IMR-90 (cell line): Measurements from ENCODE around the gene HTT-AS. TPM values are rescaled to one million over a fixed set of nuclear protein-coding genes. Genes with fewer than 3 reads are reported as not detected.
"Not testable (repeated sequence)": the region's sequence is repeated elsewhere in the genome, so short reads cannot be mapped to it uniquely, and the experiment has no call there.

Source experiments
- ATAC-seq: fragments of 200-7000 bp; cut with Tn5 transposase; 2 replicates; pipeline ENCODE4 v1.9.1; 2020; ENCODE audit warnings: low read depth, mild to moderate bottlenecking, moderate library complexity
- BruUV-seq: library from RNA; stranded (reverse); fragments of 400-500 nt; replicated peaks from 2 replicates; lab custom pipeline; 2021; lab: Mats Ljungman, UMichigan
- CTCF ChIA-PET: fragments of 300-600 bp; formaldehyde crosslinking; extraction: SDS; loops from one replicate; lab custom pipeline; 2021; ENCODE audit warnings: antibody characterized with exemption; lab: Yijun Ruan, JAX
- POLR2A ChIA-PET: fragments of 300-600 bp; sonication (Branson Sonifier 250); formaldehyde crosslinking; loops from one replicate; lab custom pipeline; 2022; ENCODE audit warnings: antibody characterized with exemption; ENCODE audit not compliant: unreplicated experiment; lab: Charles Lee
- DNase-seq: peaks from one replicate; pipeline ENCODE4 v3.0.0; 2013
- H2AFZ ChIP-seq: replicated peaks from 2 replicates; pipeline ENCODE3; 2013; ENCODE audit warnings: low read length, mild to moderate bottlenecking; ENCODE audit not compliant: poor library complexity
- H2AK5ac ChIP-seq: 2 replicates; pipeline ENCODE4 v1.6.1; 2013; ENCODE audit warnings: low read depth, low read length, inconsistent platforms
- H2AK9ac ChIP-seq: replicated peaks from 2 replicates; pipeline ENCODE3; 2013; ENCODE audit warnings: mild to moderate bottlenecking, low read depth, low read length, moderate library complexity; ENCODE audit not compliant: poor library complexity
- H2BK120ac ChIP-seq: 2 replicates; pipeline ENCODE4 v1.6.1; 2013; ENCODE audit warnings: low read depth, low read length, inconsistent platforms
- H2BK15ac ChIP-seq: 3 replicates; pipeline ENCODE4 v1.6.1; 2013; ENCODE audit warnings: low read depth, low read length, inconsistent platforms
- H2BK20ac ChIP-seq: 2 replicates; pipeline ENCODE4 v1.6.1; 2013; ENCODE audit warnings: low read depth, mild to moderate bottlenecking, inconsistent platforms, low read length, moderate library complexity
- H2BK5ac ChIP-seq: 2 replicates; pipeline ENCODE4 v1.6.1; 2013; ENCODE audit warnings: mild to moderate bottlenecking, low read depth, low read length, inconsistent platforms; ENCODE audit not compliant: poor library complexity, severe bottlenecking
- H3K14ac ChIP-seq: replicated peaks from 2 replicates; pipeline ENCODE4 v1.6.1; 2013; ENCODE audit warnings: low read depth, low read length, inconsistent platforms
- H3K18ac ChIP-seq: 2 replicates; pipeline ENCODE4 v1.6.1; 2013; ENCODE audit warnings: low read depth, low read length, control low read depth
- H3K23ac ChIP-seq: 2 replicates; pipeline ENCODE4 v1.6.1; 2013; ENCODE audit warnings: low read depth, low read length, inconsistent platforms
- H3K27ac ChIP-seq: 2 replicates; pipeline ENCODE4 v1.5.1; 2013; ENCODE audit warnings: mild to moderate bottlenecking, control low read depth, low read length; ENCODE audit not compliant: insufficient read depth
- H3K27me3 ChIP-seq: 2 replicates; pipeline ENCODE4 v1.6.1; 2013; ENCODE audit warnings: low read length; ENCODE audit not compliant: control insufficient read depth, insufficient read depth
- H3K36me3 ChIP-seq: 2 replicates; pipeline ENCODE4 v1.6.1; 2013; ENCODE audit warnings: low read length, mixed read lengths; ENCODE audit not compliant: control insufficient read depth, insufficient read depth
- H3K4ac ChIP-seq: 2 replicates; pipeline ENCODE4 v1.6.1; 2013; ENCODE audit warnings: low read depth, low read length, inconsistent platforms
- H3K4me1 ChIP-seq: 2 replicates; pipeline ENCODE4 v1.6.1; 2013; ENCODE audit warnings: low read length, mixed read lengths; ENCODE audit not compliant: control insufficient read depth, insufficient read depth
- H3K4me2 ChIP-seq: 2 replicates; pipeline ENCODE4 v1.6.1; 2013; ENCODE audit warnings: low read depth, mild to moderate bottlenecking, control low read depth, low read length, moderate library complexity
- H3K4me3 ChIP-seq: 2 replicates; pipeline ENCODE4 v1.5.1; 2013; ENCODE audit warnings: low read depth, mild to moderate bottlenecking, control low read depth, low read length, moderate library complexity; ENCODE audit not compliant: insufficient read depth
- H3K56ac ChIP-seq: 2 replicates; pipeline ENCODE4 v1.6.1; 2013; ENCODE audit warnings: low read length, inconsistent platforms; ENCODE audit not compliant: insufficient read depth; ENCODE audit errors: extremely low read depth
- H3K79me1 ChIP-seq, 2 experiments: 2 replicates each; pipeline ENCODE4 v1.6.1; 2013; ENCODE audit warnings: low read length in 2 of 2, inconsistent platforms in 1 of 2, low read depth in 1 of 2
- H3K9ac ChIP-seq: 2 replicates; pipeline ENCODE4 v1.6.1; 2013; ENCODE audit warnings: low read depth, low read length, control low read depth
- H3K9me1 ChIP-seq: 2 replicates; pipeline ENCODE4 v1.6.1; 2013; ENCODE audit warnings: low read length, inconsistent platforms; ENCODE audit not compliant: insufficient read depth
- H3K9me3 ChIP-seq: 2 replicates; pipeline ENCODE4 v1.6.1; 2013; ENCODE audit warnings: low read length; ENCODE audit not compliant: control insufficient read depth, insufficient read depth
- H4K20me1 ChIP-seq: 2 replicates; pipeline ENCODE4 v1.6.1; 2013; ENCODE audit warnings: low read length, inconsistent platforms; ENCODE audit not compliant: insufficient read depth
- H4K5ac ChIP-seq: 2 replicates; pipeline ENCODE4 v1.6.1; 2013; ENCODE audit warnings: mild to moderate bottlenecking, low read depth, low read length, control low read depth
- H4K8ac ChIP-seq, 2 experiments: 2 replicates each; pipeline ENCODE4 v1.6.1; 2013; ENCODE audit warnings: low read depth in 2 of 2, low read length in 2 of 2, control low read depth in 1 of 2, inconsistent platforms in 1 of 2
- H4K91ac ChIP-seq: 2 replicates; pipeline ENCODE4 v1.6.1; 2013; ENCODE audit warnings: low read depth, low read length, inconsistent platforms; ENCODE audit not compliant: insufficient read depth
- WGBS, 2 experiments: methylation state at CpG; one replicate each; pipeline versions ENCODE4 v1.1.5 to v1.1.7; 2013; ENCODE audit warnings: missing lambda C conversion rate in 2 of 2; ENCODE audit not compliant: insufficient read length in 1 of 2; ENCODE audit errors: extremely low coverage in 2 of 2; 5-methylcytosine and 5-hydroxymethylcytosine counted together
- dilution Hi-C: fragments of 300-500 bp; cut with HindIII; formaldehyde crosslinking; loops from one replicate; pipeline ENCODE4 v1.14.3; 2018; ENCODE audit warnings: low sequenced_read_pairs; ENCODE audit not compliant: unreplicated experiment
- in situ Hi-C: fragments of 300-500 bp; cut with MboI; formaldehyde crosslinking; loops from 3 replicates; pipeline ENCODE4 v1.14.3; 2019; ENCODE audit warnings: low sequenced_read_pairs, inconsistent platforms, mixed read lengths
- intact Hi-C: fragments of 100-400 bp; cut with micrococcal nuclease; formaldehyde crosslinking; loops from 2 replicates; pipeline ENCODE4 v1.10.0; 2022
- polyA plus RNA-seq, 3 experiments: library from polyadenylated mRNA; depleted of rRNA; stranded (reverse); fragments of >200 nt; gene quantifications; 2 replicates each; pipeline ENCODE4 v1.2.3, GENCODE V29; 2012; ENCODE audit warnings: low replicate concordance in 1 of 3
- total RNA-seq: library from RNA; depleted of rRNA; stranded (reverse); fragments of >200 nt; gene quantifications from 2 replicates; pipeline ENCODE4 v1.2.3, GENCODE V29; 2012

Gene HTT-AS
- total and polyA plus RNA-seq, 2 of the 4 experiments (the other 2 are of a cell fraction), result not detected

- H2AK9ac ChIP-seq, H2BK20ac ChIP-seq, H4K5ac ChIP-seq, H2BK120ac ChIP-seq, H3K9me1 ChIP-seq, CTCF ChIA-PET, H4K8ac ChIP-seq, DNase-seq, H3K9me3 ChIP-seq, dilution Hi-C loops, H3K9ac ChIP-seq, H3K14ac ChIP-seq, H3K4me3 ChIP-seq, H3K4me2 ChIP-seq, H2BK15ac ChIP-seq, H3K4ac ChIP-seq, H4K20me1 ChIP-seq, intact Hi-C loops, H2AFZ ChIP-seq, ATAC-seq, H3K27me3 ChIP-seq, H4K91ac ChIP-seq, H3K56ac ChIP-seq, BruUV-seq, POLR2A ChIA-PET, H2AK5ac ChIP-seq, H2BK5ac ChIP-seq, in situ Hi-C loops, H3K18ac ChIP-seq, H3K23ac ChIP-seq, H3K4me1 ChIP-seq, H3K27ac ChIP-seq: not testable (repeated sequence)
- 88% methylated on average over 4 of the region's 28 CpGs; no CpG with 5 or more reads in 1 of the 2 experiments for WGBS, 2 experiments
- Histone ChIP-seq H3K36me3 (peaks cover 15% of the 10 kb centered on the region), H3K79me1 (peaks cover 11 to 21% of the 10 kb centered on the region in 2 experiments; a peak in 3 of 4 replicates)
Observed at GRCh38 chr4:3094701-3095100, 20.4 kb upstream of the HTT-AS start.
